Esophagus (tissue), 2 donors: ENCODE results near the gene RBM42. TPM values are rescaled to one million over a fixed set of nuclear protein-coding genes. Genes with fewer than 3 reads are reported as not detected.

ENCODE experiments used
- H3K27ac ChIP-seq, 2 donors: one replicate each; pipeline ENCODE4 v1.5.1; 2013; ENCODE audit warnings: low read depth in 2 of 2, mild to moderate bottlenecking in 2 of 2, inconsistent platforms in 1 of 2, low read length in 1 of 2, moderate library complexity in 1 of 2
- H3K27me3 ChIP-seq, 2 donors: one replicate each; pipeline ENCODE4 v1.6.1; 2013; ENCODE audit warnings: low read length in 2 of 2, control low read depth in 1 of 2, mild to moderate bottlenecking in 1 of 2; ENCODE audit not compliant: insufficient read depth in 2 of 2, control insufficient read depth in 1 of 2
- H3K36me3 ChIP-seq, 2 donors: one replicate each; pipeline ENCODE4 v1.6.1; 2013; ENCODE audit warnings: low read length in 1 of 2; ENCODE audit not compliant: control insufficient read depth in 2 of 2, insufficient read depth in 2 of 2
- H3K4me1 ChIP-seq, 2 donors: one replicate each; pipeline ENCODE4 v1.6.1; 2013; ENCODE audit warnings: low read length in 1 of 2; ENCODE audit not compliant: control insufficient read depth in 2 of 2, insufficient read depth in 2 of 2
- H3K4me3 ChIP-seq, 2 donors: one replicate each; pipeline ENCODE4 v1.5.1; 2013; ENCODE audit warnings: low read length in 2 of 2, mild to moderate bottlenecking in 2 of 2, low read depth in 1 of 2, moderate library complexity in 1 of 2
- H3K9me3 ChIP-seq, 2 donors: one replicate each; pipeline ENCODE4 v1.6.1; 2013; ENCODE audit warnings: mild to moderate bottlenecking in 2 of 2, low read depth in 1 of 2, low read length in 1 of 2, moderate library complexity in 1 of 2; ENCODE audit not compliant: control insufficient read depth in 2 of 2, insufficient read depth in 1 of 2
- WGBS, 2 donors: extraction: QIAGEN DNeasy Blood & Tissue Kit; methylation state at CpG; one replicate each; pipeline ENCODE4 v1.1.7; 2013; 5-methylcytosine and 5-hydroxymethylcytosine counted together
- polyA plus RNA-seq, 2 donors: library from polyadenylated mRNA; stranded (reverse); fragments of 200-250 nt; gene quantifications; one replicate each; pipeline ENCODE4 v1.2.3, GENCODE V29; 2013
- donor health status: healthy with polysubstance abuse.
- donor health status: Bipolar disorder and iron deficiency.

RBM42 gene
- polyA plus RNA-seq, 2 donors = 47.8 to 61.5 TPM

- H3K4me1 ChIP-seq = peaks cover 0 to 5% of the 10 kb centered on the region in 2 donors
- no peaks in the 10 kb centered on the region for H3K9me3 ChIP-seq
- H3K27me3 ChIP-seq = no peaks in the 10 kb centered on the region
- 95 to 96% methylated on average over 25 of the region's 25 CpGs for WGBS, 2 donors
- H3K4me3 ChIP-seq = no peak overlapping the region
- no peak overlapping the region for H3K27ac ChIP-seq
- H3K36me3 ChIP-seq = peaks cover 24 to 40% of the 10 kb centered on the region in 2 donors
These were observed 8.3 kb downstream of the RBM42 start for GRCh38 chr19:35637165-35637564.

GRCh38 chr19:35639321-35639639 lies 10.4 kb downstream of the RBM42 start:
- 45 to 60% methylated on average over 6 of the region's 6 CpGs for WGBS, 2 donors
- H3K27me3 ChIP-seq = no peaks in the 10 kb centered on the region
- no peak overlapping the region for H3K27ac ChIP-seq
- peaks cover 3 to 10% of the 10 kb centered on the region in 2 donors for H3K4me1 ChIP-seq
- H3K9me3 ChIP-seq = no peaks in the 10 kb centered on the region
- peaks cover 11 to 21% of the 10 kb centered on the region in 2 donors for H3K36me3 ChIP-seq
- H3K4me3 ChIP-seq = no peak overlapping the region

- H3K9me3 ChIP-seq = no peaks in the 10 kb centered on the region
- no peak overlapping the region for H3K4me3 ChIP-seq
- no peak overlapping the region for H3K27ac ChIP-seq
- peaks cover 3 to 10% of the 10 kb centered on the region in 2 donors for H3K4me1 ChIP-seq
- no peaks in the 10 kb centered on the region for H3K27me3 ChIP-seq
- peaks cover 11 to 20% of the 10 kb centered on the region in 2 donors for H3K36me3 ChIP-seq
- WGBS, 2 donors = 83 to 85% methylated on average over 8 of the region's 8 CpGs
These were observed 11.0 kb downstream of the RBM42 start for GRCh38 chr19:35639863-35640262.

GRCh38 chr19:35641515-35642151 lies 12.8 kb downstream of the RBM42 start, which contains the start of gene ETV2:
Gene ETV2, plus strand, starts transcription at chr19:35641745. Its CDS starts 716 bp downstream, at chr19:35642461.
- no peak within 1 kb of the TSS for H3K4me3 ChIP-seq
- H3K4me1 ChIP-seq = peaks cover 3 to 10% of the 10 kb centered on the region in 2 donors
- H3K27me3 ChIP-seq = no peaks in the 10 kb centered on the region
- no peak within 1 kb of the TSS for H3K27ac ChIP-seq
- WGBS, 2 donors = 22% methylated on average over 26 to 28 of the region's 28 CpGs
- H3K36me3 ChIP-seq = peaks cover 6 to 13% of the 10 kb centered on the region in 2 donors
- H3K9me3 ChIP-seq = no peaks in the 10 kb centered on the region

GRCh38 chr19:35642312-35642711 lies 13.5 kb downstream of the RBM42 start:
- Histone ChIP-seq H3K4me1 (peaks cover 3 to 10% of the 10 kb centered on the region in 2 donors), H3K27ac (no peak overlapping the region), H3K4me3 (no peak overlapping the region), H3K36me3 (peaks cover 0 to 6% of the 10 kb centered on the region in 2 donors), H3K9me3 (no peaks in the 10 kb centered on the region), H3K27me3 (no peaks in the 10 kb centered on the region)
- WGBS, 2 donors = 76 to 77% methylated on average over 10 of the region's 10 CpGs

GRCh38 chr19:35642798-35643254 lies 14.0 kb downstream of the RBM42 start:
- no peaks in the 10 kb centered on the region for H3K27me3 ChIP-seq
- H3K4me3 ChIP-seq = peak overlapping the region; percentile 63 to 81
- 31 to 33% methylated on average over 14 to 15 of the region's 15 CpGs for WGBS, 2 donors
- H3K4me1 ChIP-seq = peaks cover 3 to 10% of the 10 kb centered on the region in 2 donors
- H3K27ac ChIP-seq = peak overlapping the region; percentile 93 to 98
- no peaks in the 10 kb centered on the region for H3K9me3 ChIP-seq
- H3K36me3 ChIP-seq = peaks cover 0 to 1% of the 10 kb centered on the region in 2 donors

- Histone ChIP-seq H3K9me3 (no peaks in the 10 kb centered on the region), H3K27me3 (no peaks in the 10 kb centered on the region), H3K4me1 (peaks cover 3 to 10% of the 10 kb centered on the region in 2 donors), H3K4me3 (peak overlapping the region; percentile 63 to 81), H3K27ac (peak overlapping the region; percentile 93 to 98), H3K36me3 (no peaks in the 10 kb centered on the region)
- 0% methylated on average over 62 to 69 of the region's 69 CpGs for WGBS, 2 donors
These were observed 14.7 kb downstream of the RBM42 start for GRCh38 chr19:35643255-35644205.

GRCh38 chr19:35644206-35644986 lies 15.6 kb downstream of the RBM42 start:
- peak overlapping the region; percentile 63 to 81 for H3K4me3 ChIP-seq
- peaks cover 3 to 8% of the 10 kb centered on the region in 2 donors for H3K4me1 ChIP-seq

More at GRCh38 chr19:35644206-35644986, 15.6 kb downstream of the RBM42 start:
- Histone ChIP-seq H3K27ac (peak overlapping the region; percentile 93 to 98), H3K27me3 (no peaks in the 10 kb centered on the region), H3K9me3 (no peaks in the 10 kb centered on the region), H3K36me3 (no peaks in the 10 kb centered on the region)
- WGBS, 2 donors = 0 to 1% methylated on average over 60 of the region's 60 CpGs
